ENCODE data around the gene POLR1A. TPM values are rescaled to one million over a fixed set of nuclear protein-coding genes. Genes with fewer than 3 reads are reported as not detected.

Gene POLR1A
- total RNA-seq, 1 experiment from 2014 or later, result 58.3 TPM

- no peak for TF ChIP-seq CTCF (IDR thresholded peaks at IDR 0.05; ENCODE audit: unreplicated experiment)
- H3K36me3 Mint-ChIP-seq (ENCODE audit: insufficient read depth, unreplicated experiment), result no peaks in the 10 kb centered on the region
- peaks cover 3% of the 10 kb centered on the region for H3K27me3 Mint-ChIP-seq (ENCODE audit: unreplicated experiment)
- H3K4me3 Mint-ChIP-seq (ENCODE audit: low read depth, unreplicated experiment), result no peak overlapping the region
- H3K9me3 Mint-ChIP-seq (ENCODE audit: low read depth, unreplicated experiment), result peaks cover 9% of the 10 kb centered on the region
- H3K4me1 Mint-ChIP-seq (ENCODE audit: low read depth, unreplicated experiment), result no peaks in the 10 kb centered on the region
- DNase-seq, result peak; percentile 71
- intact Hi-C loops (cut with micrococcal nuclease; ENCODE audit: unreplicated experiment), result loop anchor here (2.0 to 5.0 kb wide), 2 partner anchors 131 to 191 kb away; partner anchors contain the start of gene ST3GAL5
- H3K27ac Mint-ChIP-seq (ENCODE audit: unreplicated experiment), result no peak overlapping the region
- BruUV-seq (replicated peaks), result no TSS peak
- CTCF ChIA-PET, result no interaction called here
Observed at GRCh38 chr2:86017901-86018896, 87.5 kb downstream of the POLR1A start.

- Mint-ChIP-seq H3K9me3 (ENCODE audit: low read depth, unreplicated experiment) (peaks cover 9% of the 10 kb centered on the region), H3K27ac (ENCODE audit: unreplicated experiment) (no peak overlapping the region), H3K4me1 (ENCODE audit: low read depth, unreplicated experiment) (no peaks in the 10 kb centered on the region), H3K36me3 (ENCODE audit: insufficient read depth, unreplicated experiment) (no peaks in the 10 kb centered on the region), H3K4me3 (ENCODE audit: low read depth, unreplicated experiment) (no peak overlapping the region), H3K27me3 (ENCODE audit: unreplicated experiment) (peaks cover 15% of the 10 kb centered on the region)
- BruUV-seq (replicated peaks), result no TSS peak
- intact Hi-C loops (cut with micrococcal nuclease; ENCODE audit: unreplicated experiment), result loop anchor here (5.0 kb wide), 1 partner anchor 129 kb away; the partner anchor contains the start of gene ST3GAL5
- no peak for DNase-seq
- CTCF ChIA-PET, result no interaction called here
- TF ChIP-seq CTCF (IDR thresholded peaks at IDR 0.05; ENCODE audit: unreplicated experiment), result no peak
Observed at GRCh38 chr2:86016581-86016980, 89.1 kb downstream of the POLR1A start.

- intact Hi-C loops (cut with micrococcal nuclease; ENCODE audit: unreplicated experiment), result loop anchor here (5.0 kb wide), 1 partner anchor 128 kb away; the partner anchor contains the start of gene ST3GAL5
- BruUV-seq (replicated peaks), result no TSS peak
- CTCF ChIA-PET, result no interaction called here
- Mint-ChIP-seq H3K36me3 (ENCODE audit: insufficient read depth, unreplicated experiment) (no peaks in the 10 kb centered on the region), H3K27ac (ENCODE audit: unreplicated experiment) (no peak overlapping the region), H3K4me3 (ENCODE audit: low read depth, unreplicated experiment) (no peak overlapping the region), H3K9me3 (ENCODE audit: low read depth, unreplicated experiment) (peaks cover 9% of the 10 kb centered on the region), H3K4me1 (ENCODE audit: low read depth, unreplicated experiment) (no peaks in the 10 kb centered on the region), H3K27me3 (ENCODE audit: unreplicated experiment) (peaks cover 15% of the 10 kb centered on the region)
- no peak for TF ChIP-seq CTCF (IDR thresholded peaks at IDR 0.05; ENCODE audit: unreplicated experiment)
- no peak for DNase-seq
Observed at GRCh38 chr2:86015699-86016098, 90.0 kb downstream of the POLR1A start.

GRCh38 chr2:86015006-86015405 is 90.7 kb downstream of the POLR1A start:
- no TSS peak for BruUV-seq (replicated peaks)
- Mint-ChIP-seq H3K36me3 (ENCODE audit: insufficient read depth, unreplicated experiment) (no peaks in the 10 kb centered on the region), H3K27ac (ENCODE audit: unreplicated experiment) (no peak overlapping the region), H3K4me3 (ENCODE audit: low read depth, unreplicated experiment) (no peak overlapping the region), H3K4me1 (ENCODE audit: low read depth, unreplicated experiment) (no peaks in the 10 kb centered on the region), H3K9me3 (ENCODE audit: low read depth, unreplicated experiment) (peaks cover 9% of the 10 kb centered on the region), H3K27me3 (ENCODE audit: unreplicated experiment) (peaks cover 15% of the 10 kb centered on the region)
- CTCF ChIA-PET, result no interaction called here
- DNase-seq, result no peak
- intact Hi-C loops (cut with micrococcal nuclease; ENCODE audit: unreplicated experiment), result loop anchor here (5.0 kb wide), 1 partner anchor 128 kb away; the partner anchor contains the start of gene ST3GAL5
- no peak for TF ChIP-seq CTCF (IDR thresholded peaks at IDR 0.05; ENCODE audit: unreplicated experiment)
